HG03175 (cell line): Measurements from ENCODE around the gene TMEM150C.
"Not testable (repeated sequence)": the region's sequence is repeated elsewhere in the genome, so short reads cannot be mapped to it uniquely, and the experiment has no call there.

Experiments used
- ATAC-seq: cut with Tn5 transposase; IDR thresholded peaks from one replicate; pipeline ENCODE4 v1.9.1; 2021; ENCODE audit warnings: mild to moderate bottlenecking, moderate library complexity; ENCODE audit not compliant: unreplicated experiment

The TMEM150C gene

GRCh38 chr4:82569727-82570126 lies 7.9 kb upstream of the TMEM150C start:
- ATAC-seq = no peak

DNA sequence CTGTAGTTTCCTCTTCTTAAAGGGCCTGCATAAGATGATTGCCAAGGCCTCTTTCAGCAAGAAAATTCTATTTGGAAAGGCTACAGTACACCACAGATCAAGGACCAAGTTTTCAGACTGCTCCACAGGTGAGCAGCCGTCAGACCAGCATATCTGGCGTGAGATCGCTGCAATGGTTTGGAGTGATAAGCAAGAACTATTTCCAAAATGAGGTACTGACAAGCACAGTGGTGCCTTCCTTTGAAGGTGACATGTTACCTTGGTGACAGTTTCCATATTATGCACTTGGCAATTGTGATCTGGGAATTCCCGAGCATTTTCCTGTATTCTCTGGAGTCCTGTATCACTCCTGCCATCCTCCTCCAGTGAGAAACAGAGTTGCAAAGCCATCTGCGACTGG lies 7.3 kb upstream of the TMEM150C start:
- no peak for ATAC-seq

GRCh38 chr4:82567444-82567843 lies 5.7 kb upstream of the TMEM150C start:
- no peak for ATAC-seq

DNA sequence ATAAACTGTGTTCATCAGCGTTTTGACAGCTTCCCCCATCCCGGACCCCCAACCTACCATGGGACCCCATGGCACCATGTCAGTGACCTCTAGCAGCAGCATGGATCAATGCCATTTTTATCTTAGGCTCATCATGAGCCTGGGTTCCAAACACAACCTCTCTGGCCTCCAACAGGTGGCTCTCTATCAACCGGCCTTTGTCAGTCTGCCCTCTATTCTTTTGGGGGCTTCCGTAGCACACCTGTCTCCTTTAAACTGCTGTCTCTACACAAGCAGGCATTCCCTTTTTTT lies 721 bp upstream of the TMEM150C start:
- ATAC-seq = no peak

DNA sequence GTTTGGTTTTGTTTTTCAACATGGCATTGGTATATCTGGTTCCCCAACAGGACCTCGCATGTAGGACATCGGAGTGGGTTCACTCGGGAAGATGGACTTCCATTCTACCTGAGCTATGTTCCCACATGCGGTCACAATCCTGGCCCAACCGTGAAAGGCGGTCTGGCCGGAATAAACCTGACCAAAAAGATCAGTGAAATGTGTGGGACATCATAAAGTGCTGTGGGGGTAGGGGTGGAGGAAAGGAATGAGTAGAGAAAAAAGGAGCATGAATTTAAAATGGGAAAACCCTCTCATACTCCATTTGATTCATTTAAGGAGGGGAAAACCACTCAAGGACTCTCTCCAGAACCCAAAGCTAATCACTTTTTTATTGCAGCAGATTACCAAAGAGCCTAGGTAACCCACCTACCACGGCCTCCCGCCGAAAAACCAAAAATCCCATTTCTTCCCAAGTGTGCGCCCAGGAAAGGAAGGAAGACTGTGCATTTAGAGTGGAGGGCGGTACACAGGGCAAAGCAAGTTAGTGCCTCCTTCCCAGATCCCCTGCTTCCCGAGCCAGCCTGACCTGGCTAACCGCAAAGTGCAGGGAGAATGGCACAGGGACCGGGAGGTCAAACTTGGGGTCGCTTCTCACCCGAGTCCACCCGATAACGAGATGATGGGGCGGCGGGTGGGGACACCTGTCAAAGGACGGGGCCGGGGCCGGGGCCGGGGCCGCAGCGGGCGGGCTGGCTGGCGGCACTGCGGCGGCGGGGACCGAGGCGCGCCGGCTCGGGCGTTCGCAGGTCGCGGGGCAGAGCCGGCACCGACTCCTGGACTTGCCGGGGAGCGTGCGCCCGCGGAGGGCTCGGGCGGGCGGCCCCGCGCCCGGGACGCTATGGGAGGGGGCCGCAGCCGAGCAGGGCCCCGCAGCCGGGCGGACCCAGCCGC lies 669 bp downstream of the TMEM150C start:
- ATAC-seq = no peak

- ATAC-seq = no peak
These were observed 2.1 kb downstream of the TMEM150C start for GRCh38 chr4:82559735-82560120.

GRCh38 chr4:82559090-82559734 lies 2.6 kb downstream of the TMEM150C start:
- not testable (repeated sequence) for ATAC-seq

GRCh38 chr4:82555276-82555675 lies 6.5 kb downstream of the TMEM150C start:
- no peak for ATAC-seq

- no peak for ATAC-seq
These were observed 8.8 kb downstream of the TMEM150C start for GRCh38 chr4:82553020-82553419.

GRCh38 chr4:82551734-82552133 lies 10.1 kb downstream of the TMEM150C start:
- ATAC-seq = no peak

DNA sequence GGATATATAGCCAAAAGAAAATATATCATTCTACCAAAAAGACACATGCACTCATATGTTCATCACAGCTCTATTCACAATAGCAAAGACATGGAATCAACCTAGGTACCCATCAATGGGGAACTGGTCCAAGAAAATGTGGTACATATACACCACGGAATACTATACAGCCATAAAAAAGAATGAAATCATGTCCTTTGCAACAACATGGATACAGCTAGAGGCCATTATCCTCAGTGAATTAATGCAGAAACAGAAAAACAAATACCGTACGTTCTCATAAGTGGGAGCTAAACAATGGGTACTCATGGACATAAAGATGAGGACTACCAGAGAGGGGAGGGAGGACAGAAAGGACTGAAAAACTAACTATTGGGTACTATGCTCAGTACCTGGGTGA lies 13.9 kb downstream of the TMEM150C start:
- ATAC-seq = not testable (repeated sequence)

DNA sequence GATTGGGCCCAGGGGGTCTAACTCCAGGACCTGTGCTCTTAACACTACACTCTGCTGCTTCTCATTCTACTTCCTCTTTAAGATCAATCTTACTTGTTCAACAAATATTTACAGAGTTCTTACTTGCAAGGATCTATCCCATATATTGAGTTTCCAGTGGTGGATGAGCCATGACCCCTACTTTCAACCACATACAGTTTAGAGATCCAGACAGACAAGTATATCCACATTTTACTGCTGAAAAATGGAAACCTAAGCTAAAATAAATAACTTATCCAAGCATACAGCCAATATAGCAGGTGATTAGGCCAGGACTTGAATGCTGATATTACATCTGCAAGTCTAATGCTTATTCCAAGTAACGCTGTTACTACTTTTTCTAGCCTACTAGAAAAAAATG lies 18.7 kb downstream of the TMEM150C start:
- ATAC-seq = no peak

DNA sequence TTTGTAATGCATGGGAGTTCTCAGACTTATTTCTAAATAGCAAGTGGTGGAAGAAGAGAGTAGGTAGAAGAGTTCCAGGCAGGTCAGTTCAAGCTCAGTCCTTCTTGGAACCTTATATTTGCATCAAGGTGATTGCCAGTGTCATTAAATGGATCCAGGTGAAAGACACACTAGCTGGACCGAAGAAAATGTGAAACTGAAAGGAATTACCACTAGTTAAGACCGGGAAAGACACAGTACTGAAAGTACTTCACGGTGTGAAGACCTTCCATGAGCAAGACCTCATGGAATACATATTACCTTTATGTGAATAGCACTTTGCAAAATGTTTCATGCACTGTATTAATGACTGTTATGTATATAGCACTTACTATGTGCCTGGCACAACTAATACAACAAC lies 19.1 kb downstream of the TMEM150C start:
- ATAC-seq = no peak

DNA sequence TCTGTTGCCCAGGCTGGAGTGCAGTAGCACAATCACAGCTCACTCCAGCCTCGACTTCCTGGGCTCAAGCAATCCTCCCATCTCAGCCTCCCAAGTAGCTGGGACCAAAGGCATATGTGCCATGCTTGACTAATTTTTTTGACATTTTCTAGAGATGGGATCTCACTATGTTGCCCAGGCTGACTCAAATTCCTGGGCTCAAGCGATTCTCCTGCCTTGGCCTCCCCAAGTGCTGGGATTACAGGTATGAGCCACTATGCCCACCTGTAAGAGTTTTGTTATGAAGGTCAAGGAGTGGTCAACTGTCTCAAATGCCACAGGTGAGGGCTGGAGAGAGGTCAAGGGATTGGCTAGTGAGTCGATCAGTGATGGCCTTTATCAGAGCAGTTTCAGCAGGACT lies 32.5 kb downstream of the TMEM150C start:
- no peak for ATAC-seq

- no peak for ATAC-seq
These were observed 32.9 kb downstream of the TMEM150C start for GRCh38 chr4:82528868-82529267.

DNA sequence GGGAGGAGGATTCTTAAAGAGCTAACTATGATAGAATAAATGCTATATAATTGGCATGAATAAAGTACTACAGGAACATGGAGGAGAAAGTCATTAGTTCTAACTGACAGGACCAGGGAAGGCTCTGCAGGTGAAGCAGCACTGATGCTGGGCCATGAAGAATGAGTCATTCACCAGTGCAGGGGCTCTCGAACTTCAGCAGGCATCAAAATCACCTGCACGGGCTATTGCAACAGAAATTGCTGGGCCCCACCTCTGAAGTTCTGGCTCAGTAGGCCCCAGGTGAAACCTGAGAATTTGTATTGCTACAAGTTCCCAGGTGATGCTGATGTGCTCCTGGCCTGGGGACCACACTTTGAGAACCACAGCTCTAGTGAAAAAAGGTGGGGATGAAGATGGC lies 33.7 kb downstream of the TMEM150C start:
- ATAC-seq = no peak

GRCh38 chr4:82525307-82525911 lies 36.4 kb downstream of the TMEM150C start:
- ATAC-seq = no peak

DNA sequence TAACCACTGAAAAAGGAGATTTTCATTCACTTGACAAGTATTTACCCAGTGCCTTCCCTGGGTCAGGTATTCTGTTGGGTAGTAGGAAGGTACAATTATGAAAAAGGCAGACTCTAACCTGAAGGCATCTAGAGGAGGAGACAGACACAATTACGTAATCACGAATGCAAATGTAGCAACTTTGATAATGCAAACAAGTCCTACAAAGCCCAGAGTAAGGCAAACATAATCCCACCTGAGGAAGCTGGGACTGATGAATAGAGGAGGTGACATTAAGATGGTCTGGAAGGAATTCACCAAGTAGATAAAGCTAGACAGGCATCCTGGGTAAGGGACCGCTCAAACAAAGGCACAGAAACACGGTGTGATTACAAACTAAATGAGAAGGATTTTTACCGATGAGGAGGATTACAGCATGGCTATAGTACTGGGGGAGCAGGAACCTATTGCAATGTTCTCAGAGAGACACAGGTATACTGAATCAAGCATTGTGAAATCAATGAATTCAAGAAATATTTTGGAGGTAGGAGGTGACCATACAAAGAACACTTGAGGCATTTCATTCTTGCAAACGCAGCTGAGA lies 37.1 kb downstream of the TMEM150C start:
- no peak for ATAC-seq

- ATAC-seq = no peak
These were observed 38.6 kb downstream of the TMEM150C start for GRCh38 chr4:82523179-82523578.

DNA sequence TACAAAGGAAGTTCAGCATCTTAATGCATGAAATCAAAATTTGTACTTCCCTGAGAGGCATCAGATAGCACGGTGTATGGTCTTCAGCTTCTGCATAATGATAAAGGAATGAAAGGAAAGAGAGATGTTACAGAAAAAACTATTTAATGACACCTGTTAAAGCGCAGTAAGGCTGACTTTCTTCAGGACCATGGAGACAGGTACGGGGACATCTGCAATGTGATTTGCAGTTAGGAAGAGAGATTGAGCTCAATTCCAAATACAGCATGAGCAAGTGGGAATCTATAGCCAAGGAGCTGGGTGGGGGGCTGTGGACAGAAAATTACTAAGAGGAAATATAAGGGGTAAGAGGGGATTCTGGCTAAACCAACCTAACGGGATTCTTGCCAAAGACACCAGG lies 39.3 kb downstream of the TMEM150C start:
- no peak for ATAC-seq

- ATAC-seq = no peak
These were observed 40.5 kb downstream of the TMEM150C start for GRCh38 chr4:82521283-82521682.

DNA sequence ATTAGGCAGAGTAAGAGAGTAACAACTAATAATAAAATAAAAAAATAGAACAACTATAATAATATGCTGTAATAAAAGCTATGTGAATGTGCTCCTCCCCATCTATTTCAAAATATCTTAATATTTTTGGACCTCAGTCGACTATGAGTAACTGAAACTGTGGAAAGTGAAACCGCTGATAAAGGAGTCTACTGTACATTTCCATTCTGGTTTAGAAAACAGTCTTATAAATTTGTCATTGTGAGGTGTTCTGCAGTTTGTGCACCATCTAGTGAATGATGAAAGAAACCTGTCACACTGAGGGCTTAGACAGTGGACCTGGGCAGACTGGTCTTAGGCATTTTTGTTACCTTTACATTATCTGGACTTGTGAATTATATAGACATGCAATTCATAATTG lies 42.0 kb downstream of the TMEM150C start:
- no peak for ATAC-seq
